Pons (tissue), 1 donor: ENCODE data around the gene KIAA0040.

Experiments
- DNase-seq: peaks from one replicate; pipeline ENCODE4 v3.0.0-alpha.2; 2016; ENCODE audit warnings: low spot score

Gene KIAA0040

GRCh38 chr1:175200678-175201521 lies 8.3 kb upstream of the KIAA0040 start:
- no peak for DNase-seq

- DNase-seq: no peak
These were observed 5.8 kb upstream of the KIAA0040 start for GRCh38 chr1:175198332-175198731.

DNA sequence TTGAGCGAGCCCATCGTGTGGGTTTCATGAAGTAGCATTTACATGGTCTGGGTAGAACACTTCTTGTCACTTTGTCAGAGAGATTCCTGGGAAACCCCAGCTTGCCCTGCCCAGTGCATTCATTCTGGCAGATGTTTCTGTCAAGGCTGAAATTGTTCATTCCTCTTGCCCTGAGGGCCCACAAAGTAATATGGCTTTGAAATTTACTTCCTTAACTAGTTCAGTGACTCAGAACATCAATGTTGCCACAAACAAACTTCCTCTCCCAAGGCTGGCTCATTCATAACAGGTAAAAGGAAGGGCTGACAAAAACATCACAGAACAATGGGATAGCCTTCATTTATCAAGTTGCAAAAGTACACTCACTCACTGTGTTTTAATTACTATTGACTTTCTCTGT lies 5.0 kb upstream of the KIAA0040 start:
- DNase-seq: no peak

GRCh38 chr1:175195798-175196197 lies 3.2 kb upstream of the KIAA0040 start:
- no peak for DNase-seq

- DNase-seq: no peak
These were observed 2.7 kb upstream of the KIAA0040 start for GRCh38 chr1:175195281-175195680.

DNA sequence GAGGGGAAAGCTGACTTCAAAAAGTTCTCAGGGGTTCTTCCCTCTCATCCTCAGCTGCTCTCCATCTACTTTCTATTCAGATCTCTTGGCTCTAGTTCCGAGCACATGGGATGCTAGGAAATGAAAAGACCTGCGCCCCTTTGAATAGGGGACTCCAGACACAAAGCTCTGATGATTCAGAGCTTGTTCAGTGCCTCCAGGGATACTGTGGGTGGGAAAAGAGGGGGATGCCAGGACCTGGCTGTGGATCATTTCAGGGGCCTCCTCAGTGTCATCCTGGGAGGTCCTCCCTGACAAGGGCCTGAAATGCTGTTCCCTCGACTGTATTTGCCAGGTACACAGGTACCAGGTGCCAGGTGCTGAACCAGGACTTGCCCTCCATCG lies 943 bp upstream of the KIAA0040 start:
- no peak for DNase-seq

- peak; percentile 23 for DNase-seq
These were observed 406 bp downstream of the KIAA0040 start for GRCh38 chr1:175192111-175192629.

DNA sequence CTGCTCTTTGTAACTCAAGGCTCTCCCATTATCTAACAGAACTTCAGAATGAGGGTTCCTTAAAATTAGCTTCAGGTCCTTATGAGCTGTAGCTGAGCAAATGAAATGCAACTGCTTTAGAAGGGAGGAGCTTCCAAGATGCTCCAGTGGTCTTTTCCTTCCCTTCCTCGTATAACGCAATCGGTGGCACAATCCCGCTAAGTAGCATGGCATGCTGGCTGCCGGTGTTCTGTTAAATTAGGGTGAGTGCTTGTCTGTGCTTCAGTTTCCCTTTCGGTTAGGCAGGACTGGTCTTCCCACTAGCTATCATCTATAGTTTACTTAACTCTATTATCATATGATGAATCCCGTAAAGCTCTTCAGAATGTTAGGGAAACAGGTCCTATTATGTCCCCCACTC lies 917 bp downstream of the KIAA0040 start:
- peak; percentile 19 for DNase-seq

- peak; percentile 53 for DNase-seq
These were observed 3.6 kb downstream of the KIAA0040 start for GRCh38 chr1:175188936-175189335.

- no peak for DNase-seq
These were observed 6.0 kb downstream of the KIAA0040 start for GRCh38 chr1:175186433-175187160.

DNA sequence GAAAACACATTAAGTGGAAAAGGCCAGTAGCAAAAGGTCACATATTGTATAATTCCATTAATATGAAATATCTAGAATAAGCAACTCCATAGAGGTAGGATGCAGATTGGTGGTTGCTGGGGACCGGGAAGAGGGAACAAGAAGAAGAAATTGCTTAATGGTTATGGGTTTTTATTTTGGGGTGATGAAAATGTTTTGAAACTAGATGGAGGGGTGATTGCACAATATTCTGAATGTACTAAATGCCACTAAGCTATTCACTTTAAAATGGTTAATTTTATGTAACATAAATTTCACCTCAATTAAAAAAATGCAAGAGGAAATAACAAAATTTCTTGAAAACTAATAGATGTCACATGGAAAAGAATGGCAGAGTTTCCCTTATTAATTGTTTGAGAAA lies 6.7 kb downstream of the KIAA0040 start:
- DNase-seq: no peak

DNA sequence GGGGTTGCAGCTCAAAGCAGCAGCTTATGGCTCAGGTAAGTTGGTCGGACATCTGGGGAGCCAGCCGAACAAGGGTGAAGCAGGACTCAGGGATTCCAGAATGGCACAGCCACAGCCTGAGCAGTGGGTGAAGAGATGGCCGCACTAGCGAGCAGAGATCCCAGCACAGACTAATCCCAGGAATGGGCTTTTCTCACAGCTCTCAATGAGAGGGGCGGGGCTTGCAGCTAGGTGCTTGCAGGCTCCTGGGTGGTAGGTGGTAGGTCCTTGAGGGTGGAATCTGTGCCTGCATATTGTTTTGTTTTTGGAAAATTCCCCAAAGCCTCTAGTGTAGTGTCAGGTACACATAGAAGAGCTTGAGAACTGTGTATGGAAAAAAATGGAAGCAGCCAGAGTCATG lies 9.0 kb downstream of the KIAA0040 start:
- no peak for DNase-seq

- no peak for DNase-seq
These were observed 10.3 kb downstream of the KIAA0040 start for GRCh38 chr1:175182201-175182746.

DNA sequence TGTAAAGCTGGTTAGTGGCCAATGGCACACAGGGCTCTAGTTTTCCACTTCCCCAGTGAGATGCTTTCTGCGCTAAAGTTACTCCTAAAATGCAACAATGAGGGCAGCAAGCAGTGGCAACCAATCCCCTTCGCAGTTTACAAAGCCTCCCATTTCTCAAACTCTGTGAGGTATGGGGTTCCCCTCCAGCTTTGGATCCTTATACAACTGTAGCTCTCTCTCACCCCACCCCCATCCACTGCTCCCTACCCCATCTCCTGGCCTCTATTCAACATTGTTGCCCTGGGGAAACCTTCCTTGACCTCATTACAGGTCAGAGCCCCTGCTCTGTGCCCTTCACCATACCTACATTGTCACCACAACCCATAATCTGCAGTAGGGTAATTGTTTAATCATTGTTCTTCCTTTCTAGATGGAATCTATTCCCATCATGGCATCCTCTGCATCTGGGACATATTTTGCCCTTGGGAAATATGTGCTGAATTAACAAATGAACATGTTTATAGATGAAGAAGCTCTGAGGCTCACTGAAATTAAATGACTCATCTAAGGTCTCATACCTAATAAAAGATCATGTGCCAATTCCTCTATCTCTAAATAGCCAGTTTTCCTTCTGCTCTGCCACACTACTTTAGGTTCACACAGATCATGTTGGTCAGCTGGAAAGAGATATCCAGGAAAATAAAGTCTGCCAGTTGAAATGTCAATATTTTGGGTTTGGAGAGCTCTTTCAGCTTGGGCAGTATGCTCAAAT lies 12.6 kb downstream of the KIAA0040 start:
- DNase-seq: no peak

DNA sequence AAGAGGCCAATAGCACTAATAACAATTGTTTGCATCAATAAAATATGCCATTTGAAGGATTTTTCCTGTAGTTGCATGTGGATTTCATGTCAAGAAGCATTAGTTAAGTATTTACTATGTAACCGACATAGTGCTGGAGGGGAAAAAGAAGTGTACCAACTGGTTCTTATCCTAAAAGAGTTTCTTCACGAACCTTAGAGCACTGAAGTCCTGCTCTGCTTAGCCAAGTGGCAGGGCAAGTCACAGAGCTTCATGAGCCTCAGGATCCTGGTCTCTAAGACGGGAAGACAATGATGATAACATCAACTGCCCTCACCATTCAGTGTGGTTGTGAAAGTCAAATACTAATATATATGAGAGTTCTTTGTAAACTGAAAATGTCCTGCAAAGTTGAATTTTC lies 14.1 kb downstream of the KIAA0040 start:
- no peak for DNase-seq

GRCh38 chr1:175178056-175178455 lies 14.5 kb downstream of the KIAA0040 start:
- DNase-seq: no peak

- no peak for DNase-seq
These were observed 16.3 kb downstream of the KIAA0040 start for GRCh38 chr1:175176246-175176645.

DNA sequence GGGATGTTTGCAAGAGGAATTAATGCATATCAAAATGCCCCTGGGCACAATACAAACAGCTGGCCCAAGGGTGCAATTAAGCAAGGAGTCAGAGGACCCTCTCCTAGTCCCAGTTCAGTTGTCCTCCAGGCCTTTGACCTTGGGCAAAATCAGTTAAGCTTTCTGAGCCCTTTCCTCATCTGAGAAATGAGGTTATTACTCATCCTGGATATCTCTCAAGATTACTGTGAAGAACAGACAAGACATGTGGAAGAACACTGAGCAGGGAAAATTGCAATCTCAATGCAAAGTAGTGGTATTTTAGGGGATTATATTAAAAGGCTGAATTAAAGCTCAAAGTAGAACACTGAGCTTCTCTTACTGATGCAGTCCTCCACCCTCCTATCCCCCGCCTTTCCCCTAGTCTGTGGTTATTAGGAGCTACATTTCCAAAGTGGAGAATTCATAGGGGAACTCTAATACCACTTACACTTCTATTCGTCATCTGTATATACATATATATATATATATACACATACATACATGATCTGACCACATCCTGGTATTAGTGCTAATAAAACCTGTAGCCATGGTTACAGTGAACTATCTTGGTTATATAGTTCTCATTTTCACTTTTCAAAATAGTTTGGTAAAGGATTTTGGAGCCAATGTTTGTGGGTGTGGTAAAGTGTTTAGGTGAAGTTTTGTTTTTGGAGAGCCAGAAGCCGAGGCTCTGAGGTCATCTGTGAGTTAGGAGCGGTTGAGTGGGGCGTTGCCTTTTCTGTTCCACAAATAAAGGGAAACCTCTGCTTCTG lies 18.1 kb downstream of the KIAA0040 start:
- no peak for DNase-seq

DNA sequence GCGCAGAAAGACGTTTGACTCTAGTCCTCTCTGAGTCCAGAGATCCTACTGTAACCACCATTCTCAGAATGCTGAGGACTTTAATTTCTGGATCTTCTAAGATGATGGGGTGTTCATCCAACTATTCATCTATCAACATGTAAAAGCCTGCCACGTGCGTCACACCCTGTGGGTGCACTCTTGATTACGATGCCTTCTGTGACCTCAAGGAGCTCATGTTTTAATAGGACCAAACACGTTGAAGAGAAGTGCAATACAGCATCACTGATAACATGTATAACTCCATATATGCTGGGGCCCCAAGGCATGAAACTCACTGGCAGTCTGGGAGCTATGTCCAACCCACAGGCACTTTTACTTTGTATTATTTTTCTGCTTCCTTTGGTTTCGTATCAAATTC lies 19.0 kb downstream of the KIAA0040 start:
- DNase-seq: no peak

GRCh38 chr1:175172503-175172902 lies 20.1 kb downstream of the KIAA0040 start:
- DNase-seq: no peak
